KOPT-K1 (cell line): Measurements from ENCODE around the gene VSIG10L.

ENCODE experiments used
- H3K27ac ChIP-seq: fragments of 200-600 bp; sonication (generic); 2 replicates; pipeline ENCODE4 v1.5.1; 2016; ENCODE audit warnings: antibody characterized with exemption, mild to moderate bottlenecking, low read depth, low read length; ENCODE audit not compliant: poor library complexity, severe bottlenecking
- H3K36me3 ChIP-seq: fragments of 200-600 bp; sonication (generic); 2 replicates; pipeline ENCODE4 v1.5.1; 2017; ENCODE audit warnings: antibody characterized with exemption, mild to moderate bottlenecking, low read length, moderate library complexity; ENCODE audit not compliant: insufficient read depth
- H3K9me3 ChIP-seq: fragments of 200-600 bp; sonication (generic); 2 replicates; pipeline ENCODE4 v1.5.1; 2017; ENCODE audit warnings: antibody characterized with exemption, low read length, mild to moderate bottlenecking; ENCODE audit not compliant: insufficient read depth, poor library complexity, severe bottlenecking

VSIG10L gene

DNA sequence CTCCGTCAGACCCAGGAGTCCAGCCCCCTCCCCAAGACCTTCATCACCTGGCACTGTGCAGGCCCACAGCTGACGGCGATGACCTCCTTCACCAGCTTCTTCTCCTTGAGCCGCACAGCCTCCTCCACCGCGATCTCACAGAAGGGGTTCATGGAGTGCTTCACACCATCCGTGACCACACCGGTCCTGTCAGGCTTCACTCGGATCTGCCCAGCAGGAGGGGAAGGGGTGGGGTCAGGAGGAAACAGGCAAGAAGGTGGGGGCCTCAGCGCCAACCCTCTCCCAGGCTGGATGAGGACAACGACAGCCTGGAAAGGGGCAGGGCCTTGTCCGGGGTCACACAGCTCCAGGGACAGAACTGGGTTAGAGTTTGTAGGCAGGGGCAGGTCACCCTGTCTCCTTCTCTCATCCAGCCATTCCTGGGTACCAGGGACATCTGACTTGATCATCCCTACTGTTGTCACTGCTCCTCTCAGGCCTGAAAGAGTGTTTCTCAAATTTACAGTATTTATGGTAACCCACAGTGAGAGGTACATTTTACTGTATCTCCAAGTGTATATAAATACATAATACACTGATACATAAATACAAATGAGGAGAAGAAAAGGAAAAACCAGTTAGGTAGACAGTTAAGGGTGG is 12.3 kb upstream of the VSIG10L start:
- peak overlapping the region; percentile 15 for H3K27ac ChIP-seq
- peaks cover 36% of the 10 kb centered on the region for H3K36me3 ChIP-seq
- no peaks in the 10 kb centered on the region for H3K9me3 ChIP-seq

GRCh38 chr19:51352783-51353360 is 10.9 kb upstream of the VSIG10L start:
- Histone ChIP-seq H3K27ac (no peak overlapping the region), H3K9me3 (no peaks in the 10 kb centered on the region)

DNA sequence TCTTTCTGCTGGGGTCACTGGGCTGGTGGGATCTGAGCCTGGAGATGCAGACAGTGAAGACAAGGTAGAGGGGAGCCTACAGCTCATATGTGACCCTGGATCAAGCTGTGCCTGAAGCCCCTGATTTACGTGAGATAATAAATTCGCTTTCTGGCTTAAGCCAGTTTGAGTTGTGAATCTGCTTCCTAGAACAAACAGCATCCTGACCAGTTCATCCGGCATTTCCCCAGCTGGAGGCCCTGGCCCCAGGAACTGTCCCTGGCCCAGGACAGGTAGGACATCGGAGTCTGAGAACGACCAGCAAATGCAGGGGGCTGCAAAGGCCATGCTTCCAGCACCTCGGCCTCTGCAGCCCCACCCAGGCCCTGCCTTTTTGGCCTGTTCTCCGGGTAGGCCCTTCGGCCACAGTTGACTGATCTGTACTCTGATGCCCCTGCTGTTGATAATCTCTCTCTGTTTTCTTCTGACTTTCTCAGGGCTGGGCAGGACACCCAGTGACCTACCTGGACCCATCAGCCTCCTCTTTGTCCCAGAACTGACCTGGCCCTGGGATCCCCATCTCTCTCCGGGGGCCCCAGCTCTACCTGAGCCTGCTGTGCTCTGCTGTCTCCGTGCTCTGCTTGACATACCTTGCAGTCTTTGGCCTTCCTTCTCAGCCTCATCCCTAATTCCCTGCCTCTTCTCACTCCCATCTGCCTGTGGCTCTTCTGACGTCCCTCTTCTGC is 9.5 kb upstream of the VSIG10L start:
- H3K9me3 ChIP-seq = no peaks in the 10 kb centered on the region
- H3K36me3 ChIP-seq = peaks cover 51% of the 10 kb centered on the region
- no peak overlapping the region for H3K27ac ChIP-seq

More at GRCh38 chr19:51352783-51353360, 10.9 kb upstream of the VSIG10L start:
- peaks cover 36% of the 10 kb centered on the region for H3K36me3 ChIP-seq

GRCh38 chr19:51347209-51347928 is 5.4 kb upstream of the VSIG10L start:
- Histone ChIP-seq H3K27ac (no peak overlapping the region), H3K36me3 (peaks cover 59% of the 10 kb centered on the region), H3K9me3 (no peaks in the 10 kb centered on the region)

GRCh38 chr19:51346742-51347141 is 4.8 kb upstream of the VSIG10L start:
- Histone ChIP-seq H3K9me3 (no peaks in the 10 kb centered on the region), H3K36me3 (peaks cover 53% of the 10 kb centered on the region), H3K27ac (no peak overlapping the region)

DNA sequence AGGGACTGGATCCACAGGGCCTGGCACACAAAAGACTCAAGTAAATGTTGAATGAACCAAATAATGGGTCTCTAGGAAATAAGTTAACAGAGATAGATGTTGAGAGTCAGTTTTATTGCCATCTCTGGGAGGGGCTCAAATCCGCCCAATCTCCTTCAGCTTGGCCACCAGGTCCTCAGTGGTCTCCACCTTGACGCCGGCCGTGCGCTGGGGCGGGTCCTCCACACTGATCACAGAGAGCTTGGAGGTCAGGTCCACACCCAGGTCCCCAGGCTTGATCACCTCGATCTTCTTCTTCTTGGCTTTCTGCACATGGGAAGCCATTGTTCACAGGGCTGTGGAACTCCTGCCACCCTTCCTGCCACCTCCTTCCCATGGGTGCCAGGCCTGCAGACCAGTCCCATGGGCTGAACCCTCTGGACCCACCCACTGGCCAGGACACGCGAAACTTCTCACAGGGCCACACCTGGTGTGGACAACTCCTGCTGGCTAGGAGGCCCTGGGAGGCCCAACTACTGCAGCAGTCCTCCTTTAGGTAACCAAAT is 3.2 kb upstream of the VSIG10L start:
- Histone ChIP-seq H3K36me3 (peaks cover 37% of the 10 kb centered on the region; the same call in 1 of the 2 replicates), H3K27ac (no peak overlapping the region), H3K9me3 (no peaks in the 10 kb centered on the region)

GRCh38 chr19:51342631-51343569 is 961 bp upstream of the VSIG10L start:
- H3K27ac ChIP-seq = no peak overlapping the region
- H3K9me3 ChIP-seq = no peaks in the 10 kb centered on the region
- H3K36me3 ChIP-seq = peaks cover 30% of the 10 kb centered on the region; the same call in 1 of the 2 replicates

DNA sequence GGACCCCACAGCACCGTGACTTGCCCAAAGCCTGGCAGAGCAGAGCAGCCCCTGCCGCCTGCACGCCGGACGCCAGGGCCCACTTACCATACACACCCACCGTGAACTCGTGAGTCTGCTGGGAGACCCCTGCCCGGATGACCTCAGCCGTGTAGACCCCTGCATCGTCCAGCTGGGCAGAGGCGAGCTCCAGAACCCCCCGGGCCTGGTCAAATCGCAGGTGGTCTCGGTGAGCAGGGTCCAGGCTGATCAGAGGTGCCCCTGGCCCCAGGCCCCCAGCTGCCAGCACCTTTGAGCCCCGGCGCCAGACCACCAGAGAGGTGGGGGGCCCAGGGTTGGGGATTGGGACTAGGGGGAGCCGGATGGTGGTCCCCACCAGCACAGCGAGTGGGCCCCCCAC is 873 bp downstream of the VSIG10L start:
- peaks cover 12% of the 10 kb centered on the region; the same call in 1 of the 2 replicates for H3K36me3 ChIP-seq
- no peak overlapping the region for H3K27ac ChIP-seq
- no peaks in the 10 kb centered on the region for H3K9me3 ChIP-seq

DNA sequence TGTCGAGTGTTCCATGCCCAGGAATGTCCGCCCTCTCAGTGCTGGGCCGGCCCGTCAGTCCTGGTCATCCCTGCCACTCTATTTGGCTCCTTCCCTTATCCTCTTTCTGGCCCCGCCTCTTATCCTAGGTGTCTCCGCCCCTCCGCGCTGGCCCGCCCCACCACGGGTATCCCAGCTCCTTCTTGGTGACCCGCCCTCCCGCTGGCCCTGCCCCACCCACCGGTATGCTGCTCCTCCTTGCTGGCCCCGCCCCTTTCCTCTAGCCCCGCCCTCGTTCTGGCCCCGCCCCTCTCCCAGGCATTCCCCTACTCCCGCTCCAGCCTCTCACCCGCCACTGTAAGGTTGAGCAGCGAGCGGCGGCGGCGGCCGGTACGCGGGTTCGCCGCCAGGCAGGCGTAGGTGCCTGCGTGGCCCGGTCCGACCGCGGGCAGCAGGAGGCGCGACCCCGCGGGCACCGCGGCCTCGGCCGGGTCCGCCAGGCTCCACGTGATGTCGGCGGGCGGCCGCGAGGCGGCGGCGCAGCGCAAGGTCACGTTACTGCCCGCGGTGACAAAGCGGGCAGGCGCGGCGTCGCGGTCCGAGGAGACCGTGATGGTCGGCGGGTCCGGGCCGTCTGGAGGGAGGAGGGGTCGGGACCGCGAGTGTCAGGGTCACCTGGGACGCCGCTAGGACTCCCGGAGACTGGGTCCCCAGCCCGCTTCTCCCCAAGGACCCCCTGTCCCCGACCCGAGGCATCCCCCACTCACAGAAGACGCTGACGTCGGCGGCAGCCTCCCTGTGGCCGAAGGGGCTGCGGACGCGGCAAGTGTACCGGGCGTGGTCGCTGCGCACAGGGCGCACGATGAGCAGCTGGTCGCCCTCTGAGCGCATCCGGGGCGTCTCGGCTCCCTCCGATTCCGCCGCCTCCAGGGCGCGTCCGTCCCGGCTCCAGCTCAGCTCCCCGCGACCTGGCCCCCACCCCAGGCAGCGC is 2.0 kb downstream of the VSIG10L start:
- Histone ChIP-seq H3K9me3 (no peaks in the 10 kb centered on the region), H3K27ac (no peak overlapping the region), H3K36me3 (peaks cover 4% of the 10 kb centered on the region; the same call in 1 of the 2 replicates)

DNA sequence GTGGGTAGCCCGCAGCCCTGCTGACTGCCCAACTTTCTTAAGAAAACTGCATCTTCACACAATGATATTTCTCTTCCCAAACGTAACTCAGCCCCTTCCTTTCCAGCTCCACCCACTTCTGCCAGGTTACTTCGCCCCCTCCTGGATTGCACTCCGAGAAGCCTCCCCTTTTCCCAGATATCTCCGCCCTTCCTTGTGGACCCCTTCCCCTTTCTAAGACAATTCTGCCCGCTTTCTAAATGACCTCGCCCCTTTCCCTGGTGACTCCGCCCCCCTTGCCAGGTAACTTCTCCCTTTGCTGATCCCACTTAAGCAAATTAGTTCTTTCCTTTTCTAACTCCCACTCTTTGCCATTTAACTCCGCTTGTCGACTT is 2.6 kb downstream of the VSIG10L start:
- H3K27ac ChIP-seq = peak overlapping the region; percentile 12
- H3K36me3 ChIP-seq = no peaks in the 10 kb centered on the region
- H3K9me3 ChIP-seq = no peaks in the 10 kb centered on the region

- Histone ChIP-seq H3K36me3 (no peaks in the 10 kb centered on the region), H3K9me3 (no peaks in the 10 kb centered on the region), H3K27ac (peak overlapping the region; percentile 12)
These were observed 3.2 kb downstream of the VSIG10L start for GRCh38 chr19:51338563-51339312.

DNA sequence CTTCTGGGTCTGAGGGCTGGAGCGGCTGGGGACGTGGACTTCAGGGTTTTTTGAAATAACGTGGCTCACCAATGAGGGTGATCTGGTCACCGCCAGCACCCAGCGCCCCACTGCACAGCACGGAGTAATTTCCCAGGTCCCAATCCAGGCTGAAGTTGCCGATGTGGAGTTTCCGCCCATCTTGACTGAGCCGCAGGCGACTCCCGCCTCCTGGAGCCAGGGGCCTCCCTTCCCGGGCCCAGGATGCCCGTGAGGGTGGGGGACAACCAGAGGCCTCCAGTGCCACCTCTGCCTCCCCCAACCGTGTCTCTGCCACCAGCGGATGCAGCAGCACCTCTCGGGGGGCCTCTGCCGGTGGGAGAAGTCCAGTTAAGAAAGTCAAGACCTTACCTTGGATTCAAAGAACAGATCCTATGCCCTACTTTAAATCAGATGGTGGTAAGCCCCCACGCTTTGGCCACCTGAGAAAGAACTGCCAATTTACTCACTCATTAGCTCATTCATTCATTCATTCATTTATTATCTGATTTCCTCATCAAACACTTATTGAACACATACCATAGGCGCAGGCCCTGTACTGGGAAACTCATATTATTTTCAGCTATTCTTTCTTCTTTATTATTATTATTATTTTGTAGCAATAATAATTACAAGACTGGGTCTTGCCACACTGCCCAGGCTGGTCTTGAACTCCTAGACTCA is 3.9 kb downstream of the VSIG10L start:
- Histone ChIP-seq H3K27ac (peak overlapping the region; percentile 12), H3K9me3 (no peaks in the 10 kb centered on the region), H3K36me3 (no peaks in the 10 kb centered on the region)
